GM10266 (cell line): Measurements from ENCODE around the gene RNF113B.

ENCODE experiments used
- DNase-seq: peaks from one replicate; pipeline ENCODE4 v3.0.0; 2012; ENCODE audit errors: extremely low spot score
- CTCF ChIP-seq: IDR thresholded peaks from 2 replicates; pipeline ENCODE4 v1.5.1; 2012; ENCODE audit warnings: mild to moderate bottlenecking, low read depth; ENCODE audit not compliant: control insufficient read depth, insufficient read depth; ENCODE audit errors: missing control alignments

The RNF113B gene

GRCh38 chr13:98214707-98215106 is 37.6 kb upstream of the RNF113B start:
- no peak for DNase-seq
- TF ChIP-seq CTCF, result no peak

- TF ChIP-seq CTCF, result no peak
These were observed 37.1 kb upstream of the RNF113B start for GRCh38 chr13:98214008-98214643.

GRCh38 chr13:98213354-98213753 is 36.3 kb upstream of the RNF113B start:
- no peak for DNase-seq
- TF ChIP-seq CTCF, result no peak

More at GRCh38 chr13:98214008-98214643, 37.1 kb upstream of the RNF113B start:
- DNase-seq, result no peak

GRCh38 chr13:98212763-98213162 is 35.7 kb upstream of the RNF113B start:
- DNase-seq, result no peak
- no peak for TF ChIP-seq CTCF

GRCh38 chr13:98208606-98209005 is 31.5 kb upstream of the RNF113B start:
- no peak for TF ChIP-seq CTCF
- no peak for DNase-seq

GRCh38 chr13:98207416-98207815 is 30.3 kb upstream of the RNF113B start:
- no peak for TF ChIP-seq CTCF
- DNase-seq, result no peak

GRCh38 chr13:98206946-98207345 is 29.9 kb upstream of the RNF113B start:
- no peak for DNase-seq
- no peak for TF ChIP-seq CTCF
